HG03039 (cell line): ENCODE data around the gene CMPK1.
"Not testable (repeated sequence)": the region's sequence is repeated elsewhere in the genome, so short reads cannot be mapped to it uniquely, and the experiment has no call there.

ENCODE experiments used
- ATAC-seq: cut with Tn5 transposase; IDR thresholded peaks from one replicate; pipeline ENCODE4 v1.9.1; 2021; ENCODE audit warnings: mild to moderate bottlenecking, moderate library complexity; ENCODE audit not compliant: unreplicated experiment

Gene CMPK1

GRCh38 chr1:47337350-47337749 is 3.8 kb downstream of the CMPK1 start:
- ATAC-seq, result no peak

- no peak for ATAC-seq
These were observed 4.9 kb downstream of the CMPK1 start for GRCh38 chr1:47338249-47339077.

- ATAC-seq, result no peak
These were observed 6.6 kb downstream of the CMPK1 start for GRCh38 chr1:47340227-47340626.

- not testable (repeated sequence) for ATAC-seq
These were observed 13.4 kb downstream of the CMPK1 start for GRCh38 chr1:47346979-47347378.

- no peak for ATAC-seq
These were observed 14.1 kb downstream of the CMPK1 start for GRCh38 chr1:47347735-47348134.

GRCh38 chr1:47348246-47348645 is 14.7 kb downstream of the CMPK1 start:
- no peak for ATAC-seq

GRCh38 chr1:47351305-47351704 is 17.7 kb downstream of the CMPK1 start:
- ATAC-seq, result peak; percentile 78

GRCh38 chr1:47361380-47361779 is 27.8 kb downstream of the CMPK1 start:
- no peak for ATAC-seq

GRCh38 chr1:47362828-47363227 is 29.2 kb downstream of the CMPK1 start:
- no peak for ATAC-seq

GRCh38 chr1:47367651-47368050 is 34.1 kb downstream of the CMPK1 start:
- ATAC-seq, result no peak

GRCh38 chr1:47371016-47371517 is 37.5 kb downstream of the CMPK1 start:
- no peak for ATAC-seq

- no peak for ATAC-seq
These were observed 40.9 kb downstream of the CMPK1 start for GRCh38 chr1:47374501-47374900.

GRCh38 chr1:47378147-47378546 is 44.6 kb downstream of the CMPK1 start:
- no peak for ATAC-seq

- ATAC-seq, result no peak
These were observed 47.1 kb downstream of the CMPK1 start for GRCh38 chr1:47380699-47381098.

GRCh38 chr1:47382399-47382983 is 48.9 kb downstream of the CMPK1 start:
- ATAC-seq, result no peak

- no peak for ATAC-seq
These were observed 50.5 kb downstream of the CMPK1 start for GRCh38 chr1:47384083-47384482.

GRCh38 chr1:47385020-47385419 is 51.4 kb downstream of the CMPK1 start:
- no peak for ATAC-seq

- ATAC-seq, result no peak
These were observed 52.7 kb downstream of the CMPK1 start for GRCh38 chr1:47386268-47386667.

GRCh38 chr1:47388030-47388890 is 54.7 kb downstream of the CMPK1 start:
- ATAC-seq, result no peak

GRCh38 chr1:47388891-47389238 is 55.3 kb downstream of the CMPK1 start:
- no peak for ATAC-seq

GRCh38 chr1:47389731-47390130 is 56.1 kb downstream of the CMPK1 start:
- ATAC-seq, result no peak
